Mammary epithelial cell (primary cell): ENCODE data around the gene COL4A1.

ENCODE experiments used
- EZH2 ChIP-seq: IDR thresholded peaks from 2 replicates; pipeline ENCODE4 v1.6.1; 2012; ENCODE audit warnings: low read length, inconsistent platforms, borderline replicate concordance
- TF ChIP-seq, protein P1 (sequence below), 2 donors: IDR thresholded peaks in 1 of 2; conservative IDR thresholded peaks in 1 of 2; 2 replicates each; pipeline ENCODE4 v1.5.1; 2011 to 2012; ENCODE audit warnings: inconsistent platforms in 2 of 2, low read length in 2 of 2, mild to moderate bottlenecking in 2 of 2, control low read depth in 1 of 2, low read depth in 1 of 2; ENCODE audit not compliant: insufficient read depth in 1 of 2; ENCODE audit errors: extremely low read depth in 1 of 2

GRCh38 chr13:110273254-110273653 is 33.7 kb downstream of the COL4A1 start:
- TF ChIP-seq EZH2 = no peak
- TF ChIP-seq, protein P1, sequence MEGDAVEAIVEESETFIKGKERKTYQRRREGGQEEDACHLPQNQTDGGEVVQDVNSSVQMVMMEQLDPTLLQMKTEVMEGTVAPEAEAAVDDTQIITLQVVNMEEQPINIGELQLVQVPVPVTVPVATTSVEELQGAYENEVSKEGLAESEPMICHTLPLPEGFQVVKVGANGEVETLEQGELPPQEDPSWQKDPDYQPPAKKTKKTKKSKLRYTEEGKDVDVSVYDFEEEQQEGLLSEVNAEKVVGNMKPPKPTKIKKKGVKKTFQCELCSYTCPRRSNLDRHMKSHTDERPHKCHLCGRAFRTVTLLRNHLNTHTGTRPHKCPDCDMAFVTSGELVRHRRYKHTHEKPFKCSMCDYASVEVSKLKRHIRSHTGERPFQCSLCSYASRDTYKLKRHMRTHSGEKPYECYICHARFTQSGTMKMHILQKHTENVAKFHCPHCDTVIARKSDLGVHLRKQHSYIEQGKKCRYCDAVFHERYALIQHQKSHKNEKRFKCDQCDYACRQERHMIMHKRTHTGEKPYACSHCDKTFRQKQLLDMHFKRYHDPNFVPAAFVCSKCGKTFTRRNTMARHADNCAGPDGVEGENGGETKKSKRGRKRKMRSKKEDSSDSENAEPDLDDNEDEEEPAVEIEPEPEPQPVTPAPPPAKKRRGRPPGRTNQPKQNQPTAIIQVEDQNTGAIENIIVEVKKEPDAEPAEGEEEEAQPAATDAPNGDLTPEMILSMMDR (conservative IDR thresholded peaks at IDR 0.05 in 1 of 2, IDR thresholded peaks at IDR 0.05 in 1 of 2; ENCODE audit: extremely low read depth in 1 of 2, insufficient read depth in 1 of 2, low read depth in 1 of 2, low read length in 2 of 2) = no peak
